Measurements from ENCODE around the gene ALDH3B2.
A peak's percentile ranks its signal among the peaks of the same experiment; 100 is the strongest.

ALDH3B2 gene

DNA sequence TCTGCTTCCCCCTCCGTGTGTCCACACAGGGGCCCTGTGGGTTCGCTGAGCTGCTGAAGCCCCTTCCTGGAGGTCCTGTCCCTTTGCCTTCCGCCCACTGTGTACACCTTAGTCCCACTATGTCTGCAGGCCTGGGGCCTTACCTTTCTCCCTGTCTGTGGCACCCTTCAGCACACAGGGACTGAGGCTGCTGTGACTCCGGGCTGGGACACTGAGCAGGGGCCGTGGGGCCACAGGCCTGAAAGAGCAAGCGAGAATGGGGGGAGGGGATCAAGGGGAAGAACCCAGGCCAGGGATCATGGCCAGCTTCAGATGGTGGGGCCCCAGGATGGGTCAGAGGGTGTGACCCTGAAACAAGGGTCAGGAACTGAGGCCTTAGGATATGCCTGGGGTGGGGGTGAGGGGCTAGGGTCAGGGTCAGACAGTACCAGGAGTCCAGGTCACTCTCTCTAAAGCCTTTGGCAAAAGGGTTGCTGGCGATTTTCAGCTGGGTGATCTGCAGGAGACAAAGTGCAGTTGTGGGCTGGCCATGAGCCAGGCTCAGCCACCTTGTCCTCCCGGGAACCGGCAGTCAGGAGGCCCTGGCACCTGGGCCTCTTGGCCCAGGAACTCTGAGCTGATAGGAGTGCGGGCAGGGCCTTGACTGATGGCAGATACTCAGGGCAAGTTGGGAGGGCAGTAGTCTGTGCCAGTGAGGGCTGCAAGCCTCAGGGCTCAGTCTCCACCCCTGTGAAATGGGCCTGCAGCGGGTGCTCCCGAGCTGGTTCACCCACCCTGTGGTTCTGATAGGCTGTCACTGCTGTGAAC, 42.0 kb downstream of the ALDH3B2 start:
- Histone ChIP-seq H3K36me3 (ENCODE audit: insufficient read depth, low read length) (peaks cover under 1% of the 10 kb centered on the region; the same call in 1 of the 2 replicates), H3K4me3 (ENCODE audit: low read length) (no peak overlapping the region), H3K9me3 (ENCODE audit: insufficient read depth, low read depth, low read length) (no peaks in the 10 kb centered on the region), H3K27ac (ENCODE audit: low read depth, low read length) (no peak overlapping the region), H3K9ac (ENCODE audit: low read depth, low read length) (no peak overlapping the region), H3K4me1 (ENCODE audit: insufficient read depth, low read length) (no peaks in the 10 kb centered on the region), H3K27me3 (ENCODE audit: insufficient read depth, low read length) (no peaks in the 10 kb centered on the region)
- WGBS, result 88% methylated on average over 12 of the region's 12 CpGs

DNA sequence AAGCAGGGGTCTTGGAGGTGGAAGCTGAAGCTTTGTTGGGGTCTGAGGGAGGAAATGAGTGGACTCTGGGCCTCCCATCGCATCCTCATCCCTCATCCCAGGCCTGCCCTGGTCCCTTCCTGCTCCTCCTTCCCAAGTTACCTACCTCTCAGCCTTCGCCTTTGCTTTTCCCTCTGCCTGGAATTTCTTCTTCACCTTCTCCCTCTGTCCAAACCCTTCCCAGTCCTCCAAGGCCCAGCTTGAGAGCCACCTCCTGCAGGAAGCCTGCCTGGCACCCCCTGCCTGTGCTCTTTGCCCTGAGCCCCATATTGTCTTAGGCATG, 42.6 kb downstream of the ALDH3B2 start:
- Histone ChIP-seq H3K27ac (ENCODE audit: low read depth, low read length) (no peak overlapping the region), H3K9ac (ENCODE audit: low read depth, low read length) (no peak overlapping the region), H3K27me3 (ENCODE audit: insufficient read depth, low read length) (no peaks in the 10 kb centered on the region), H3K36me3 (ENCODE audit: insufficient read depth, low read length) (peaks cover 7% of the 10 kb centered on the region; the same call in 1 of the 2 replicates), H3K9me3 (ENCODE audit: insufficient read depth, low read depth, low read length) (no peaks in the 10 kb centered on the region), H3K4me1 (ENCODE audit: insufficient read depth, low read length) (no peaks in the 10 kb centered on the region), H3K4me3 (ENCODE audit: low read length) (no peak overlapping the region)
- 92% methylated on average over 2 of the region's 2 CpGs for WGBS

DNA sequence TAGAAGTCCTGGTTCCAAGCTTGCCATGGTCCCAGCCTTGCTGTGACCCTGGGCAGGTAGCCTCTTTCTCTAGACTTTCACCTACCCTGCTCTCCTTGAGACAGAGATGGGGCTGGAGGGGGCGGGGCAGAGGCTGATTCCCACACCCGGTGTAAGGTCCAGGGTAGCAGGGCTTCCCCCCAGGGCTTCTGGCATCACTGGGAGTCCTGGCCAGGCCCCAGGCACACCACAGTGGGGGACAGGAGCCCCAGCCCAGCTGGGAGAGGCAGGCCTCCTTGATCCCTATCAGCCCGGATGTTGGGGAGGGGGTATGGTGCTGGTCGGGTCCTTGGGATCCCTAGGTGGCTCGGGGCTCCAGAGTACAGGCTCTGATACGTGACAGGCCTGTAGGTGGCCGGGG, 43.0 kb downstream of the ALDH3B2 start:
- Histone ChIP-seq H3K27me3 (ENCODE audit: insufficient read depth, low read length) (no peaks in the 10 kb centered on the region), H3K9me3 (ENCODE audit: insufficient read depth, low read depth, low read length) (no peaks in the 10 kb centered on the region), H3K4me3 (ENCODE audit: low read length) (peak overlapping the region; percentile 93), H3K4me1 (ENCODE audit: insufficient read depth, low read length) (no peaks in the 10 kb centered on the region), H3K27ac (ENCODE audit: low read depth, low read length) (no peak overlapping the region), H3K9ac (ENCODE audit: low read depth, low read length) (no peak overlapping the region), H3K36me3 (ENCODE audit: insufficient read depth, low read length) (peaks cover 7% of the 10 kb centered on the region; the same call in 1 of the 2 replicates)
- 71% methylated on average over 7 of the region's 7 CpGs for WGBS

DNA sequence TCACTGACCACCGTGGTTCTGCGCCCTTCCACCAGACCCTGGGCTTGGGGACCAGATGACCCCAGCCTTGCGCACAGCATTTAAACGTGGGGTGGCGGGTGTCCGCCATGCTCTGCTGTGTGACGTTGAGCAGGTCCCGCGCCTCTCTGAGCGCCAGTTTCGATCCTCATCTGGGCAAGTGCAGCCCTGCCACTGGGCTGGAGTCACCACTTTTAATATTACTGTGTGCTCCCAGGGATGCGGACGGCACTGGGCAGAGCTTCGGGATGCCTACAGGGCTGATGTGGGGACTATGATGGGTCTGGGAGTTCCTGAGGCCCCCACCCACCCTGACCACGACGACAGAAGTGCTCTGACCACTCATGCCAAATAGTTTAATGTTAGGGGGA, 43.5 kb downstream of the ALDH3B2 start:
- Histone ChIP-seq H3K4me3 (ENCODE audit: low read length) (peak overlapping the region; percentile 93), H3K9me3 (ENCODE audit: insufficient read depth, low read depth, low read length) (no peaks in the 10 kb centered on the region), H3K27me3 (ENCODE audit: insufficient read depth, low read length) (no peaks in the 10 kb centered on the region), H3K27ac (ENCODE audit: low read depth, low read length) (peak overlapping the region; percentile 92), H3K4me1 (ENCODE audit: insufficient read depth, low read length) (no peaks in the 10 kb centered on the region), H3K9ac (ENCODE audit: low read depth, low read length) (peak overlapping the region; percentile 84), H3K36me3 (ENCODE audit: insufficient read depth, low read length) (peaks cover 7% of the 10 kb centered on the region)
- 49% methylated on average over 16 of the region's 16 CpGs for WGBS

DNA sequence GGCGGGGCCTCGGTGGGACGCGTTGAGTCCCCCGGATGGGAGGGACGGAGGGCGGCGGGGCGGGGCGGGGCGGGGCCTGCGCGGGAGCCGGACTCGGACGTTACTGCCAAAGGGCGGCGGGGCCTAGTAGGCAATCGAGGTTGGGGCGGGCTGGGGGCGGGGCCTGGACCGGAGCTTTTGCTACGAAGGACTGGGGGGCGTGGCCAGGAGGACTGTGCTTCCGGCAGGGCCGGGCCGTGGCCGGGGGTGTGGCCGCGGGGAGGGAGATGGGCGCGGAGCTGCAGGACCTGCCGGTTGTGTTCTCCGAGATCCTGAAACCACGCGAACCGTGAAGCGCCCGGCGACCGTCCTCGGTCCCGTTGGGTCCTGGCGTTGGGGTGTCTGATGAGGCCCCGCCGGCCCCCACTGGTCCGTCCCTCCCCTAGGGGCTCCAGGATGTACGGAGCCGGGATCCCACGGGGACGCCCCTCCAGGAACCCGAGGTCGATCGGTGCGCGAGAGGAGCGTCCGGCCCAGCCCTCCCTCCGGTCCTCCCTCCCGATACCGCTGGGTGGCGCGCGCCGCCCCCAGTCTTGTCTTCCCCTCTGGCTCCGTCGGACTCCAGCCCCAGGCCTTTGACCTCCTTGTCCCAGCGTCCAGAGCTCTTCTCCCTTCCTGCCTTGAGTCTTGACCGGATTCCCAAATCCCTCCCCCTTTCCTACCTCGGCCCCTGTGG, 44.0 kb downstream of the ALDH3B2 start:
- Histone ChIP-seq H3K9me3 (ENCODE audit: insufficient read depth, low read depth, low read length) (no peaks in the 10 kb centered on the region), H3K27ac (ENCODE audit: low read depth, low read length) (peak overlapping the region; percentile 92), H3K4me3 (ENCODE audit: low read length) (peak overlapping the region; percentile 93), H3K36me3 (ENCODE audit: insufficient read depth, low read length) (peaks cover 7% of the 10 kb centered on the region), H3K27me3 (ENCODE audit: insufficient read depth, low read length) (no peaks in the 10 kb centered on the region), H3K4me1 (ENCODE audit: insufficient read depth, low read length) (no peaks in the 10 kb centered on the region), H3K9ac (ENCODE audit: low read depth, low read length) (peak overlapping the region; percentile 84)
- WGBS, result under 1% methylated on average over 67 of the region's 70 CpGs

DNA sequence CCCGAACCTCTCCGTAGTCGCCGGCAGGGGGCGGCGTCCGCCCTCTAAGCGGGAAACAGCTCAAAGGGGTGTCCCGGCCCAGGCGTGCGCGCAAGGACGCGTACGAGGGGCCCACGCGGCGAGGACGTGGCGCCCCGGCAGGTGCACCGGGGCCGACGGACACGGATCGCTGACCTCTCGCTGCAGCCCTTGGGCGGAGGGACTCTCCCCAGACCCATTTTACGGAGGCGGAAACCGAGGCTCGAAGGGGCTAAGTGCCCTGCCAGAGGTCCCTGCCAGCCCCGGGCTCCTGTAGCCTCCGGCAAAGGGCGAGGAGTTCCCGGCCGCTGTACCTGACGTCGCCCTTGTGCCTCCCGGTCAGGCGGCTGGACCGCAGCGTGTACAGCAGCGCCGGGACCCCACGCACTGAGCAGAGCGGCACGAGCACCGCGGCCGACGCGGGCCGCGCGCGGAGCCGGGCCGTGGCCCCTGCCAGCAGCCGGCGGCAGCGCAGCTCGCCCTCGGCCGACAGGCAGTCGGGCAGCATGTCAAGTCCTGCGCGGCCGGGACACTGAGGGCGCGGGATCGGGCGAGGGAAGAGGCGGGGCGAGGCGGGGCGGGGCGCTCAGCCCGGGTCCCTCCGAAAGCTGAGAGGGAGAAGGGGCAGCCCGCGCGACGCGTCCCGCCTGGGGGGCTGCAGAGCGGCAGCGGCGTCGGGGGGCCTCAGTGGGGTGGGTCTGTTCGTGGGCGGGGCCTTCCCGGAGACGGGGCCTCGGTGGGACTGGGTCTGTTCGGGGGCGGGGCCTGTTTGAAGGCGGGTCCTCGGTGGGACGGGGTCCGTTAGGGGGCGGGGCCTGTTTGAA, 44.8 kb downstream of the ALDH3B2 start, which contains the start of gene NUDT8:
Gene NUDT8 (minus strand): TSS at position 552 of the 842 bp plus-strand sequence. CDS start 26 bp downstream, at position 526.
- under 1% methylated on average over 101 of the region's 102 CpGs for WGBS
- H3K9ac ChIP-seq (ENCODE audit: low read depth, low read length), result peak within 1 kb of the TSS; percentile 84
- no peaks in the 10 kb centered on the region for H3K4me1 ChIP-seq (ENCODE audit: insufficient read depth, low read length)
- H3K4me3 ChIP-seq (ENCODE audit: low read length), result peak within 1 kb of the TSS; percentile 93
- no peaks in the 10 kb centered on the region for H3K9me3 ChIP-seq (ENCODE audit: insufficient read depth, low read depth, low read length)
- H3K36me3 ChIP-seq (ENCODE audit: insufficient read depth, low read length), result peaks cover 7% of the 10 kb centered on the region
- H3K27ac ChIP-seq (ENCODE audit: low read depth, low read length), result peak within 1 kb of the TSS; percentile 92
- no peaks in the 10 kb centered on the region for H3K27me3 ChIP-seq (ENCODE audit: insufficient read depth, low read length)

DNA sequence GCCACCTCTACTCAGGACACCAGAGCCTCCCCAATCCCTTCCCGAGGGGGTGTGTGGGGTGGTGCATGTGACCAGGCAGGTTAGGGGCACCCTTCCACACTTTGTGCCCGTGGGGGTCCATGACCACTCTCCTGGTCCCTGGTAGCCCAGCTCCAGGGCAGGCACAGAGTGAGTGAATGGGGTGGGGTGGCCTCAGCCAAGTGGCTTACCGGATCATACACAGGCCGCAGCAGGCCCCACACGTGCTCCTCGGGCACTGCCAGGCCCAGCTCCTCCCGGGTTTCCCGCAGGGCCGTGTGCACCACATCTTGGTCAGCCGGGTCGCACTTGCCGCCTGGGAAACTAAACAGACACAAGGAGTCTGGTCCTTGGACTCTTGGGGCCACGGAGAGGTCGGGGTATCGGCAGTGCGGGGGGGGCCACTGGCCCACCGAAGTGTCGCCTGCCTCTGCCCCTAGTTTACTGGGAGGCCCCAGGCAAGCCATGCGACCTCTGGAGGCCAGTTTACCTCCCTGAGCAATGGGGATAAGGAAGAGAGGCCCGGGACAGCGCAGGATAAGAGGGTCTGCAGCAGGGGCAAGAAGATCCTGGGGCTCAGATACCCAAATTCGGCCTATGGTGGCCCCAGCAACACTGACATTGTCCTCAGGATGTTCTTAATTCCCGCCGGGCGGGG, 45.6 kb downstream of the ALDH3B2 start:
- Histone ChIP-seq H3K4me1 (ENCODE audit: insufficient read depth, low read length) (no peaks in the 10 kb centered on the region), H3K36me3 (ENCODE audit: insufficient read depth, low read length) (peaks cover 7% of the 10 kb centered on the region), H3K9ac (ENCODE audit: low read depth, low read length) (peak overlapping the region; percentile 29), H3K9me3 (ENCODE audit: insufficient read depth, low read depth, low read length) (no peaks in the 10 kb centered on the region), H3K27ac (ENCODE audit: low read depth, low read length) (peak overlapping the region; percentile 85), H3K27me3 (ENCODE audit: insufficient read depth, low read length) (no peaks in the 10 kb centered on the region), H3K4me3 (ENCODE audit: low read length) (peak overlapping the region; percentile 61; the same call in 1 of the 2 replicates)
- WGBS, result 42% methylated on average over 24 of the region's 25 CpGs

DNA sequence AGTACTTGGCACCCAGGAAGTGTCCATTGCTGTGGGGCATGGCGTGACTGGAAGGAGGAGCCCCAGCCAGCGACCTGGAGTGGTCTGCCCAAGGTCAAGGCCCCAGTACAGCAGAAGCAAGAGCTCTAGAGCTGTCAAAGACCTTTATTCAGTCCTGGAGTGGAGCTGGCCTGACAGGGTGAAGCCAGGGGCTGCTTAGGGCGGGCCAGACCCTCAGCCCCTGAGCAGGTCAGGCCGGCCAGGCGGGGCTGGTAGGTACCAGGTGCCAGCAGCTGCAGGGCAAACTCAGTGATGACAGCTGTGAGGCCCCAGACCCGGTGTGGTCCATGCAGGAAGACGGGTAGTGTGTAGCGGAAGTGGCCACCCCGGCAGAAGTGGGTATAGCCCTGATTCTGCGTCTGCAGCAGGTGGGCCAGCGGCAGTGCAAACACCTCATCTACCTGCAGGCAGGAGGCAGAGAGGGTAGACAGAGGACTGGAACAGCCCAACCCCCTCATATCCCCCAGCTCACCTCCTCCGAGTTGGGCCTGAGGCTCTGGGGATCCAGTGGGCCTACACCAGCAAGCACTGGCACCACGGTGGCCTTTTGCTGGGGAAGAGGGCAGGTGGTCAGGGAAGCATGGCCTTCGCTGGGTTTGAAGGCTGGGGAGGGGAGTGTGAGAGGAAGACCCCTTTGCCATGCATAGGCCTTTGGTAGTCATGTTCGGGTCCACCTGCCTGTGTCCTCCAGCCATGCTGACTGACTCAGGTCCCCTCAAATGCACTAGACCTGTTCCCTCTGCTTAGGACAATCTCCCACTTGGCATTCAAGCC, 46.4 kb downstream of the ALDH3B2 start:
- Histone ChIP-seq H3K4me3 (ENCODE audit: low read length) (no peak overlapping the region), H3K4me1 (ENCODE audit: insufficient read depth, low read length) (no peaks in the 10 kb centered on the region), H3K9ac (ENCODE audit: low read depth, low read length) (peak overlapping the region; percentile 29; the same call in 1 of the 2 replicates), H3K27ac (ENCODE audit: low read depth, low read length) (peak overlapping the region; percentile 85), H3K27me3 (ENCODE audit: insufficient read depth, low read length) (no peaks in the 10 kb centered on the region), H3K9me3 (ENCODE audit: insufficient read depth, low read depth, low read length) (no peaks in the 10 kb centered on the region), H3K36me3 (ENCODE audit: insufficient read depth, low read length) (peaks cover 7% of the 10 kb centered on the region)
- 80% methylated on average over 15 of the region's 15 CpGs for WGBS

DNA sequence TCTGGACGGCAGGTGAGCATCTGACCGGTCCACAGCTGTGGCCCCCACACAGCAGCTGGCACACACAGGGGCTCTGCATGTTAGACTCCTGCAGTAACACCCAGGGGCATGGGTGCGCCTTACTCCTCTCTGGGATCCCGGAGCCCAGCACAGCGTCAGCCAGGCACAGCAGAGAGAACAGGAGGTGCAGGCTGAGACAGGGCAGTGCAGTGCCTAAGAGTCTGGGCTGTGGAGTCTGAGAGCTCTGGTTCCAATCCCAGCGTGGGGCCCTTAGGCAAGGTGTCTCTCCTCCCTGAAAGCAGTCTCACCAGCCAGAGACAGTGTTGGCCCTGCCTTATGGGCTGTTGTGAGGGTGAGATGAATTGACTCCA, 47.0 kb downstream of the ALDH3B2 start:
- H3K36me3 ChIP-seq (ENCODE audit: insufficient read depth, low read length), result peaks cover 7% of the 10 kb centered on the region
- 91% methylated on average over 6 of the region's 6 CpGs for WGBS
- no peaks in the 10 kb centered on the region for H3K27me3 ChIP-seq (ENCODE audit: insufficient read depth, low read length)
- H3K9ac ChIP-seq (ENCODE audit: low read depth, low read length), result no peak overlapping the region
- no peaks in the 10 kb centered on the region for H3K9me3 ChIP-seq (ENCODE audit: insufficient read depth, low read depth, low read length)
- H3K27ac ChIP-seq (ENCODE audit: low read depth, low read length), result peak overlapping the region; percentile 85; the same call in 1 of the 2 replicates
- no peak overlapping the region for H3K4me3 ChIP-seq (ENCODE audit: low read length)
- H3K4me1 ChIP-seq (ENCODE audit: insufficient read depth, low read length), result no peaks in the 10 kb centered on the region

DNA sequence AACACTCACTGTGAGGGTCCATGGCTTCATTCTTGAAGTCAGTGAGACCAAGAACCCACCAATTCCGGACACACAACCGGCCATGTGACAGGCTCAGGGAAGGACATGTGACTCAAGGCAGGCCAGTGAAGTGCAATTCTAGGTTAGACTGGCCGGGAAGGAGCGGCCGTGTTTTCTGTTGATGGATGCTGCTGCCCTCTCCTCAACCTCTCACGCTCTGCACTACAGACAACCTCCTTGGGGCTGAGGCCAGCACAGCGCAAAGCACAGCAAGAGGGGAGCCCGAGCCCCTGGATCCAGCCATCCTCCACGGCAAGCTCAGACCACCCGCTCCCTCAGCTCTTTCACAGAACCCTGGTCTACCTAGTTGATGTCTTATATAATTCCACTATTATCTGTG, 47.5 kb downstream of the ALDH3B2 start:
- Histone ChIP-seq H3K27ac (ENCODE audit: low read depth, low read length) (peak overlapping the region; percentile 85; the same call in 1 of the 2 replicates), H3K9ac (ENCODE audit: low read depth, low read length) (no peak overlapping the region), H3K9me3 (ENCODE audit: insufficient read depth, low read depth, low read length) (no peaks in the 10 kb centered on the region), H3K4me3 (ENCODE audit: low read length) (no peak overlapping the region), H3K27me3 (ENCODE audit: insufficient read depth, low read length) (no peaks in the 10 kb centered on the region), H3K36me3 (ENCODE audit: insufficient read depth, low read length) (peaks cover 7% of the 10 kb centered on the region), H3K4me1 (ENCODE audit: insufficient read depth, low read length) (no peaks in the 10 kb centered on the region)
- WGBS, result 84% methylated on average over 9 of the region's 10 CpGs
